ENCODE results near the gene TMOD1. TPM values are rescaled to one million over a fixed set of nuclear protein-coding genes. Genes with fewer than 3 reads are reported as not detected.

TMOD1 gene
- total and polyA plus RNA-seq, 2 experiments from 2014 or later: 0.34 to 1.3 TPM

DNA sequence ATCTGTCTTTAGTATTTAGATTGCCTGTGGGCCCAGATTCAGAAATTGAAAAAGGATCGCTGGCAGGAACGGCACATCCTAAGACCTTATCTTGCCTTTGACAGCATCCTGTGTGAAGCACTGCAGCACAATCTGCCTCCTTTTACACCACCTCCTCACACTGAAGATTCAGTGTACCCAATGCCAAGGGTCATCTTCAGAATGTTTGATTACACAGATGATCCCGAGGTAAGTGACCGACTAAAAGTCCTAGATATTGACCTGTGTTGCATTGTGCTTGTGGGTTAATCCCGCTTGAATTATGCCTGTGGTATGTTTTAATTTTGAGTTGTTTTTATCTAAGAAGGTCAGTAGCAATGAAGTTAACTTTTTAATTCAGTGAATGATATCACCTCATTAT is 146.5 kb downstream of the TMOD1 start:
- no peaks in the 10 kb centered on the region for H3K27me3 ChIP-seq (replicated peaks; ENCODE audit: insufficient read depth)
- no peaks in the 10 kb centered on the region for H3K9me3 ChIP-seq (ENCODE audit: low read depth)
- in situ Hi-C loops (cut with MboI): no loop called here
- DNase-seq: no peak
- H3K4me1 ChIP-seq (ENCODE audit: insufficient read depth): peaks cover 8% of the 10 kb centered on the region
- no peak overlapping the region for H3K4me2 ChIP-seq (ENCODE audit: unreplicated experiment)
- no peaks in the 10 kb centered on the region for H4K20me1 ChIP-seq (ENCODE audit: insufficient read depth)
- WGBS, 2 experiments (ENCODE audit: low coverage in 1 of 2, low lambda C conversion rate in 2 of 2, missing lambda C conversion rate in 2 of 2): 96 to 99% methylated on average over 5 of the region's 5 CpGs
- peaks cover 64% of the 10 kb centered on the region for H3K36me3 ChIP-seq (ENCODE audit: low read depth)
- no peak overlapping the region for H3K27ac ChIP-seq
- H3F3A ChIP-seq (ENCODE audit: insufficient read depth): no peaks in the 10 kb centered on the region; the same call in 1 of the 2 replicates
- H3K4me3 ChIP-seq: no peak overlapping the region
- H3K9ac ChIP-seq: no peak overlapping the region
- no peaks in the 10 kb centered on the region for H3K9me2 ChIP-seq (ENCODE audit: insufficient read depth)
- H3K79me2 ChIP-seq (ENCODE audit: insufficient read depth): peaks cover 58% of the 10 kb centered on the region
- no peak for TF ChIP-seq EZH2phosphoT487 (IDR thresholded peaks at IDR 0.05; ENCODE audit: insufficient read depth, low read depth)
- no peak for TF ChIP-seq EZH2 (IDR thresholded peaks at IDR 0.05; ENCODE audit: insufficient read depth, poor library complexity, severe bottlenecking)
- H2AFZ ChIP-seq: no peak overlapping the region

Other genes with a start within 250 kb of the TMOD1 start
- gene CCDC180, start 194.0 kb upstream of the TMOD1 start, total RNA-seq (2014; rRNA removed; shearing (Covaris generic)): 0.11 and 0.51 TPM in 2 replicates
- gene CCDC180, start 194.0 kb upstream of the TMOD1 start, polyA plus RNA-seq (2016; fragmentation: Nextera tagmentation; extraction: Ambion mirVana): 0.22 and 0.29 TPM in 2 replicates
- 6.6 and 8.9 TPM in 2 replicates for gene TDRD7, start 89.6 kb upstream of the TMOD1 start, total RNA-seq (2014; rRNA removed; shearing (Covaris generic))
- gene TDRD7, start 89.6 kb upstream of the TMOD1 start, polyA plus RNA-seq (2016; fragmentation: Nextera tagmentation; extraction: Ambion mirVana): 4.9 and 5.0 TPM in 2 replicates
- 13.9 and 14.4 TPM in 2 replicates for gene TSTD2, start 131.7 kb downstream of the TMOD1 start, total RNA-seq (2014; rRNA removed; shearing (Covaris generic))
- 6.7 and 7.6 TPM in 2 replicates for gene TSTD2, start 131.7 kb downstream of the TMOD1 start, polyA plus RNA-seq (2016; fragmentation: Nextera tagmentation; extraction: Ambion mirVana)
- 28.1 and 34.4 TPM in 2 replicates for gene NCBP1, start 132.2 kb downstream of the TMOD1 start, total RNA-seq (2014; rRNA removed; shearing (Covaris generic))
- 28.5 and 31.8 TPM in 2 replicates for gene NCBP1, start 132.2 kb downstream of the TMOD1 start, polyA plus RNA-seq (2016; fragmentation: Nextera tagmentation; extraction: Ambion mirVana)
- gene XPA, start 195.7 kb downstream of the TMOD1 start, total RNA-seq (2014; rRNA removed; shearing (Covaris generic)): 1.4 and 8.0 TPM in 2 replicates
- 14.3 and 17.4 TPM in 2 replicates for gene XPA, start 195.7 kb downstream of the TMOD1 start, polyA plus RNA-seq (2016; fragmentation: Nextera tagmentation; extraction: Ambion mirVana)